ENCODE data around the gene RNF180. TPM values are rescaled to one million over a fixed set of nuclear protein-coding genes. Genes with fewer than 3 reads are reported as not detected.

RNF180 gene
- polyA plus RNA-seq, 1 experiment: 1.0 TPM

GRCh38 chr5:64144425-64145215 lies 21.0 kb upstream of the RNF180 start:
- DNase-seq (ENCODE audit: low read depth): no peak
- Histone ChIP-seq H3K4me3 (ENCODE audit: low read depth, low read length) (no peak overlapping the region), H3K36me3 (ENCODE audit: control insufficient read depth, insufficient read depth, low read length) (no peaks in the 10 kb centered on the region), H3K27me3 (ENCODE audit: control insufficient read depth, insufficient read depth, low read length) (no peaks in the 10 kb centered on the region; the same call in 1 of the 2 replicates)
- TF ChIP-seq CTCF (IDR thresholded peaks at IDR 0.05; ENCODE audit: insufficient read depth, low read depth, low read length): no peak
- ChIA-PET POLR2A (no interaction called here), CTCF (interaction anchor here (1.8 kb wide), 1 partner anchor 468 kb away, joined by 6 read pairs; no protein-coding TSS in a partner anchor)

GRCh38 chr5:64145216-64145895 lies 20.3 kb upstream of the RNF180 start:
- Histone ChIP-seq H3K4me3 (ENCODE audit: low read depth, low read length) (no peak overlapping the region), H3K27me3 (ENCODE audit: control insufficient read depth, insufficient read depth, low read length) (no peaks in the 10 kb centered on the region; the same call in 1 of the 2 replicates), H3K36me3 (ENCODE audit: control insufficient read depth, insufficient read depth, low read length) (no peaks in the 10 kb centered on the region)
- no peak for DNase-seq (ENCODE audit: low read depth)
- TF ChIP-seq CTCF (IDR thresholded peaks at IDR 0.05; ENCODE audit: insufficient read depth, low read depth, low read length): no peak
- ChIA-PET POLR2A (no interaction called here), CTCF (interaction anchor here (1.5 to 1.8 kb wide), 2 partner anchors 60 to 467 kb away, joined by 5 to 6 read pairs; no protein-coding TSS in a partner anchor)

GRCh38 chr5:64147379-64147778 lies 18.3 kb upstream of the RNF180 start:
- no peaks in the 10 kb centered on the region for H3K36me3 ChIP-seq (ENCODE audit: control insufficient read depth, insufficient read depth, low read length)
- ChIA-PET CTCF (interaction anchor here (0.7 to 5.4 kb wide), 21 partner anchors 9 to 634 kb away, joined by 3 to 58 read pairs (median 6); partner anchors contain the start of gene RNF180), POLR2A (no interaction called here)
- DNase-seq (ENCODE audit: low read depth): no peak
- H3K27me3 ChIP-seq (ENCODE audit: control insufficient read depth, insufficient read depth, low read length): no peaks in the 10 kb centered on the region; the same call in 1 of the 2 replicates
- H3K4me3 ChIP-seq (ENCODE audit: low read depth, low read length): no peak overlapping the region
- TF ChIP-seq CTCF (IDR thresholded peaks at IDR 0.05; ENCODE audit: insufficient read depth, low read depth, low read length): no peak

GRCh38 chr5:64147849-64148441 lies 17.7 kb upstream of the RNF180 start:
- no peak for DNase-seq (ENCODE audit: low read depth)
- ChIA-PET POLR2A (no interaction called here), CTCF (interaction anchor here (0.5 to 5.4 kb wide), 25 partner anchors 9 to 748 kb away, joined by 3 to 58 read pairs (median 4); partner anchors contain the start of gene RNF180)
- H3K36me3 ChIP-seq (ENCODE audit: control insufficient read depth, insufficient read depth, low read length): no peaks in the 10 kb centered on the region
- TF ChIP-seq CTCF (IDR thresholded peaks at IDR 0.05; ENCODE audit: insufficient read depth, low read depth, low read length): peak; percentile 92
- H3K4me3 ChIP-seq (ENCODE audit: low read depth, low read length): no peak overlapping the region
- no peaks in the 10 kb centered on the region; the same call in 1 of the 2 replicates for H3K27me3 ChIP-seq (ENCODE audit: control insufficient read depth, insufficient read depth, low read length)

- CTCF ChIA-PET: interaction anchor here (0.9 to 5.4 kb wide), 5 partner anchors 9 to 462 kb away, joined by 3 to 58 read pairs (median 3); partner anchors contain the start of gene RNF180
Observed at GRCh38 chr5:64149268-64149667, 16.4 kb upstream of the RNF180 start.

More at GRCh38 chr5:64149268-64149667, 16.4 kb upstream of the RNF180 start:
- H3K4me3 ChIP-seq (ENCODE audit: low read depth, low read length): no peak overlapping the region
- H3K27me3 ChIP-seq (ENCODE audit: control insufficient read depth, insufficient read depth, low read length): no peaks in the 10 kb centered on the region; the same call in 1 of the 2 replicates
- DNase-seq (ENCODE audit: low read depth): no peak
- POLR2A ChIA-PET: no interaction called here
- H3K36me3 ChIP-seq (ENCODE audit: control insufficient read depth, insufficient read depth, low read length): no peaks in the 10 kb centered on the region
- no peak for TF ChIP-seq CTCF (IDR thresholded peaks at IDR 0.05; ENCODE audit: insufficient read depth, low read depth, low read length)
